Progenitor cell of endocrine pancreas (in vitro differentiated cells): ENCODE results near the gene ZNF438. TPM values are rescaled to one million over a fixed set of nuclear protein-coding genes. Genes with fewer than 3 reads are reported as not detected.

Source experiments
- DNase-seq: peaks from one replicate; pipeline ENCODE4 v3.0.0; 2021; ENCODE audit warnings: low spot score; ENCODE audit not compliant: unreplicated experiment
- H3K27ac Mint-ChIP-seq: 2 replicates; pipeline ENCODE4 v1.8.0; 2021; ENCODE audit warnings: mild to moderate bottlenecking, moderate library complexity, mixed read lengths
- H3K27me3 Mint-ChIP-seq: 2 replicates; pipeline ENCODE4 v1.8.0; 2021; ENCODE audit warnings: mixed read lengths
- H3K36me3 Mint-ChIP-seq: 2 replicates; pipeline ENCODE4 v1.8.0; 2022; ENCODE audit warnings: mixed read lengths; ENCODE audit not compliant: insufficient read depth
- H3K4me1 Mint-ChIP-seq: 2 replicates; pipeline ENCODE4 v1.8.0; 2021; ENCODE audit warnings: low read depth, mixed read lengths
- H3K4me3 Mint-ChIP-seq: 2 replicates; pipeline ENCODE4 v1.8.0; 2021; ENCODE audit warnings: low read depth, mild to moderate bottlenecking, moderate library complexity, mixed read lengths
- H3K9me3 Mint-ChIP-seq: 2 replicates; pipeline ENCODE4 v1.8.0; 2021; ENCODE audit warnings: low read depth, mixed read lengths
- total RNA-seq: library from RNA; stranded (reverse); gene quantifications from 2 replicates; pipeline ENCODE4 v1.2.1, GENCODE V29; 2021
- TF ChIP-seq, protein P1 (sequence below): fragments of 200-600 bp; sonication (generic); IDR thresholded peaks from one replicate; pipeline ENCODE4 v1.5.0; 2021; ENCODE audit warnings: antibody characterized with exemption, mild to moderate bottlenecking; ENCODE audit not compliant: unreplicated experiment

The ZNF438 gene
- total RNA-seq, 1 donor from 2014 or later: 6.6 TPM

DNA sequence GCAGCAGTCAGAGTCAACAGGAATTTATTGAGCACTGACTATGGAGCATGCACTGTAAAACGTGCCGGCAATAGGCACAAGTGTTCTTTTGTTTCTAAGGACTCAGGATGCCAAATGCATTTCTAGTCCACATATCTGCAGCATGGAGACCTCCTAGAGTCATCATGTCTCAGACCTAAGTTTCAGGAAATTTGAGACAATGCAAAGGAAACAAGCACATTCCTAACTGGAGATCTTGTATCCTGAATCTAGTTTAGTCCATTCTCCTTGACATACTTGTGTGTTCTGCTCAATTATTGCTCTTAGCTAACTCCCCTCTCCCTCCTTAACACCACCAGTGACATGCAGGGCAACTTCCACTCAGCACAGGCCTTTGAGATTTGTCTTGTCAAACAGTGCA, 173.2 kb downstream of the ZNF438 start:
- Mint-ChIP-seq H3K27ac (no peak overlapping the region), H3K9me3 (no peaks in the 10 kb centered on the region), H3K36me3 (no peaks in the 10 kb centered on the region), H3K4me1 (peaks cover 21% of the 10 kb centered on the region), H3K4me3 (no peak overlapping the region), H3K27me3 (peaks cover 3% of the 10 kb centered on the region)
- TF ChIP-seq, protein P1, sequence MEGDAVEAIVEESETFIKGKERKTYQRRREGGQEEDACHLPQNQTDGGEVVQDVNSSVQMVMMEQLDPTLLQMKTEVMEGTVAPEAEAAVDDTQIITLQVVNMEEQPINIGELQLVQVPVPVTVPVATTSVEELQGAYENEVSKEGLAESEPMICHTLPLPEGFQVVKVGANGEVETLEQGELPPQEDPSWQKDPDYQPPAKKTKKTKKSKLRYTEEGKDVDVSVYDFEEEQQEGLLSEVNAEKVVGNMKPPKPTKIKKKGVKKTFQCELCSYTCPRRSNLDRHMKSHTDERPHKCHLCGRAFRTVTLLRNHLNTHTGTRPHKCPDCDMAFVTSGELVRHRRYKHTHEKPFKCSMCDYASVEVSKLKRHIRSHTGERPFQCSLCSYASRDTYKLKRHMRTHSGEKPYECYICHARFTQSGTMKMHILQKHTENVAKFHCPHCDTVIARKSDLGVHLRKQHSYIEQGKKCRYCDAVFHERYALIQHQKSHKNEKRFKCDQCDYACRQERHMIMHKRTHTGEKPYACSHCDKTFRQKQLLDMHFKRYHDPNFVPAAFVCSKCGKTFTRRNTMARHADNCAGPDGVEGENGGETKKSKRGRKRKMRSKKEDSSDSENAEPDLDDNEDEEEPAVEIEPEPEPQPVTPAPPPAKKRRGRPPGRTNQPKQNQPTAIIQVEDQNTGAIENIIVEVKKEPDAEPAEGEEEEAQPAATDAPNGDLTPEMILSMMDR: no peak
- DNase-seq: no peak

DNA sequence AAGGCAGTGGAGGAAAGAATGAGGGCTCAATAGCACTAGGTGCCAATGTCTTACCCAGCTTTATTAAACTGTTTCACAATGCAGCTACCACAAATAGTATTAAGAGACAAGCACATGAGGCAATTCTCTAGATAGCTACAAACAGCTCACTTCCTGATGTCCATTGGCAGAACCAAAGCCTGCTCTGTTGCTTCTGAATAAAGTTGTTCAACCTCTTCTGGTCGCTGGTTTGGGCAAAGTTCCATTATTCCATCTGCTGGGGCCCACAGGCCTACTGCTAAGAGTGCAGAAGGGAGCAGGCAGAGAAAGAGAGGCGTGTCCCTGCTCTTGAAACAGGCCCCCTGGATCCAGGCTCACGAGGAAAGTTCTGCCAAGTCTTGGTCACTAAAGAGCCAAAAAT, 173.9 kb downstream of the ZNF438 start:
- Mint-ChIP-seq H3K4me1 (peaks cover 19% of the 10 kb centered on the region), H3K4me3 (no peak overlapping the region), H3K27me3 (peaks cover 3% of the 10 kb centered on the region), H3K27ac (no peak overlapping the region), H3K36me3 (no peaks in the 10 kb centered on the region), H3K9me3 (no peaks in the 10 kb centered on the region)
- TF ChIP-seq, protein P1: no peak
- no peak for DNase-seq

DNA sequence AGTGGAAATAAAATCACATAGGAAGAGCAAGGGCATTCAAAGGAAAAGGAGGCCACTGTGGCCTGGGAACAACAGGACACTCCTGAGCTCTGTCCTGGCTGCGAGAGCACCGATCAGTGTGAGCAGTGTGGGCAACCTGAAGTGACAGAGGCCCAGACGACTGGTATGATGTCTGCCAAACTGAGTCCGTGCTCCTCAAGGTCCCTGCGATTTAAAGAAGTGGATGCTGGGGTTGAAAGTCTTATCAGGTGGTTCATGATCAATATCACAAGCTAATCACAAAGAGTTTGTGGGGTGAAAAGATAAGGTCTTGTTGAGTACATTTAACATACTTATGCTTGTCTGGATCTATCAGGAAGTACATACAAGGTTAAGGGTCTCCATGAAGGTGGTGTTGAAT, 176.5 kb downstream of the ZNF438 start:
- H3K4me1 Mint-ChIP-seq: peaks cover 19% of the 10 kb centered on the region
- no peaks in the 10 kb centered on the region for H3K9me3 Mint-ChIP-seq
- peaks cover 3% of the 10 kb centered on the region for H3K27me3 Mint-ChIP-seq
- no peak overlapping the region for H3K27ac Mint-ChIP-seq
- H3K36me3 Mint-ChIP-seq: no peaks in the 10 kb centered on the region
- no peak overlapping the region for H3K4me3 Mint-ChIP-seq
- no peak for DNase-seq
- TF ChIP-seq, protein P1: no peak

DNA sequence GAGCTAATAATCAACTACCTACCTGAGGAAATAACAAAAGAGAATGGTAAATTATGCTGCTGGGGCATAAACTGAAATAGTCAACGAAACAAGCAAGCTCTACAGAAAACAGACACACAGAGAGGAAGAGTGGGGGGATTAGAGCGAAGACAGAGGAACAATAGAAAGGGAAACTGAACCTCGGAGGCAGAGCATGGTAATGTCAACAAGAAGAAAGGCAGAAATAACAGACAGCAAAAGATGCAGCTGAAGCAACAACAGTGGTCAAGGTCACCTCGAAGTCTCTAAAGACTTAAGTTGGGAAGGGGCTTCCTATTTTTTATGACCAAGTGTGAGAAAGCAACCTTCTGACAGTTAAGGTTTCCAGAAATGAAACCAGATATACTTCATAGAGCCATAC, 177.0 kb downstream of the ZNF438 start:
- H3K4me1 Mint-ChIP-seq: peaks cover 19% of the 10 kb centered on the region
- no peaks in the 10 kb centered on the region for H3K9me3 Mint-ChIP-seq
- H3K27ac Mint-ChIP-seq: no peak overlapping the region
- H3K36me3 Mint-ChIP-seq: peaks cover 1% of the 10 kb centered on the region
- TF ChIP-seq, protein P1: no peak
- H3K27me3 Mint-ChIP-seq: no peaks in the 10 kb centered on the region
- DNase-seq: no peak
- H3K4me3 Mint-ChIP-seq: no peak overlapping the region

DNA sequence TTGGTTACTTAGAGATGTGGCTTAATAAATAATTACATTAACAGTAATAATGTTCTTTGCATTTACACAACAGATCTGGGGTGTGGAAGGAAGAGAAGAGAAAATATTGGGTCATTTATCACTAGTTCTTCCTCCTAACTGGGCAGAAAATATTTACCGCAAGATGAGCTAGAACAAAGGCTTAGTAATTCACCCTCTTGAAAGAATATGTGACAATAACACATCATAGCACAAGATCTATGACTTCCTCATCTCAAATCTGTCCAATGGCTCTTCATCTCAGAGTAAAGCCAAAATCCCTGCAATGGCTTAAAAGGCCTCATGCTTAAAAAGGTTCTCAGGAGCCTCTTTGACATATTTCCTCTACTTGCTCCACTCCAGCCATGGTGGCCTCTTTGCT, 178.6 kb downstream of the ZNF438 start:
- Mint-ChIP-seq H3K4me1 (peaks cover 17% of the 10 kb centered on the region), H3K27me3 (peaks cover 4% of the 10 kb centered on the region), H3K4me3 (no peak overlapping the region), H3K27ac (no peak overlapping the region), H3K36me3 (peaks cover 8% of the 10 kb centered on the region), H3K9me3 (no peaks in the 10 kb centered on the region)
- TF ChIP-seq, protein P1: no peak
- DNase-seq: no peak
